ENCODE measurements around the gene ZNF638.

The ZNF638 gene

DNA sequence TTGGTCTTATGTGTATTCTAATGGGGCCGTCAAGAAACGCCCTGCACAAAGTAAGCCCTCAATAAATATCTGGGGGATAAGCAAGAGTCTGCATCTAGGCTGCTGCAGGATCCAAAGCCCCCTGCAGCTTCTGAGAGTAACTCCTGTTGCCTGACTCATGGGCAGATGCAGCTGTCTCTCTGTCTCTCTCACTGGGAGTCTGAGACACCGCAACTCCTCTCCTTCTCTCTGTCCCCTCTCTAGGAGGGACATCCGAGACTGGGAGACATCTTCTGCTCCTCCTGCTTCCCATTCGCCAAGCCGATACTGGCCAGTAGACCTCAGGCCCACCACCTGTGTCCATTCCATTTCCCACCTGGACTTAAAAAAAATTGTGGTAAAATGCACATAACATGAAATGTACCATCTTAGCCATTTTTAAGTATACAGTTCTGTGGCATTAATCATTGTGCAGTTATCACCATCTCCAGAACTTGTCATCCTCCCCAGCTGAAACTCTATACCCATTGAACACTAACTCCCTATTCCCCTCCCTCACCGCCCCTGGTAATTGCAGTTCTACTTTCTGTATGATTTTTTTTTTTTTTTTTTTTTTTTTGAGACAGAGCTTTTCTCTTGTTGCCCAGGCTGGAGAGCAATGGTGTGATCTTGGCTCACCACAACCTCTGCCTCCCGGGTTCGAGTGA lies 141.9 kb downstream of the ZNF638 start:
- DNase-seq (ENCODE audit: low read depth): no peak

DNA sequence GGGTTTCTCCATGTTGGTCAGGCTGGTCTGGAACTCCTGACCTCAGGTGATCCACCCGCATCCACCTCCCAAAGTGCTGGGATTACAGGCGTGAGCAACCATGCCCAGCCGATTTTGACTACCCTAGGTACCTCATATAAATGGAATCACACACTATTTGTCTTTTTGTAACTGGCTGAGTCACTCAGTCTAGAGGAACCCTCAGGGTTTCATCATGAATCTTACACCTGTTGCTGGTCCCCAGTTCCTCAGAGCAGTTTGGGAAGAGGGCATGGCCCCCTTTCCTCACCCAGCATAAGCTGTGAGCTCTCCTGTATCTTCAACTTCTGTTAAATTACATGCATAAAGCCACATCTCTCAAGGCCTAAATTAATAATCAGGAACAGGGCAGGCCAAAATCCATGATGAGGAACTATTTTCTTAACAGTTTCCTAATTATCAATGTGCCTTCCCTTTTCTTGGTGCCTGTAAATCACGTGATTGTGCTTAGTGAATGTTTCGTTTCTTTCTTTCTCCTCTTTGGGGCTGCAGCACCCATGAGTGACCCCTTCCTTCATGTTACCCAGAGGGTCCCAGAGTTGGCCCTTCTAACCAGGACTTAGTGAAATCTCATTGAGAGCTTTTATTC lies 142.6 kb downstream of the ZNF638 start:
- DNase-seq (ENCODE audit: low read depth): no peak

DNA sequence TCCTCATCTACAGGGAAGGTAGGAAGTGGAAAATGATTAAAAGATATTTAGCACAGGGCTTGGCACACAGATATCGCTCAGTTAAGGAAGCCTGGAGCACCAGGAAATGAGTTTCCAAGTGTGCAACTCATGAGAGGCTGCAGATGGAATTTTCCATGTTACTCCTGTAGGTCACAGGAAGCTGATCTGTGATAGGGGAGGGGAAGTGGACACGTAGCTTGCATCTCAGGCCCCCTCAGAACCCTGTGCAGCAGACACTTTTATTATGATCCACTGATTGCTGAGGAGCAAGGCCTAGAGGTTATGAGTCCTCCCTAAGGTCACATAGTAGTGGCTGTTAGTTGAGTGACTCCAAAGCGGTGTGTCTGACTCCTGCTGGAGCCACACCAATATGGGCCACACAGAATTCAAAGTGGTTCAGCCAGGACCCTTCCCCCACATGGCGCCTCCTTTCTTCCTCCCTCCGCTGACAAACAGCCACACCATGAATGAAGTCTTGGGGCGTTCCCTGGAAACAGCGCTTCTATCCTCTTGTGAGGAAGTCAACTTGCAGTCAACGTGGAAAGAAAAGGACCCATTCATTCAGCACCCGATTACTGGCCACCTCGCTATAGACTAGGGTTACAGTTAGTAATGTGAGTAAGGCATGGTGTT lies 143.3 kb downstream of the ZNF638 start:
- DNase-seq (ENCODE audit: low read depth): no peak

DNA sequence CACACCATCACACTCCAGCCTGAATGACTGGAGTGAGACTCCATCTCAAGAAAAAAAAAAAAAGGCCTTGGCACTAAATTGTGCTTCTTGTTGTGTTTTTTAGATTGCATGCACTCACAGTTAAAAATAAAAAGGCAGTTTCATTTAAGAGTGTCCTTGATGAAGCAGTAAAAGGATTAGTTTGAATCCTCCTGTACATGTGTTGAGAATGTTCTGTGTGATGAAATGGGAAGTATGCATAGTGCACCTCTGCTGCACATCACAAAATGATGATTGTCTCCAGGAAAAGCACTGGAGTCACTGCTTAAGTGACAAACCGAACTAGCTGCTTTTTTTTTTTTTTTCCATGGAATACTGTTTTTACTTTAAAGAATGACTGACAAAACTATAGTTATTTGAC lies 144.9 kb downstream of the ZNF638 start:
- DNase-seq (ENCODE audit: low read depth): no peak

DNA sequence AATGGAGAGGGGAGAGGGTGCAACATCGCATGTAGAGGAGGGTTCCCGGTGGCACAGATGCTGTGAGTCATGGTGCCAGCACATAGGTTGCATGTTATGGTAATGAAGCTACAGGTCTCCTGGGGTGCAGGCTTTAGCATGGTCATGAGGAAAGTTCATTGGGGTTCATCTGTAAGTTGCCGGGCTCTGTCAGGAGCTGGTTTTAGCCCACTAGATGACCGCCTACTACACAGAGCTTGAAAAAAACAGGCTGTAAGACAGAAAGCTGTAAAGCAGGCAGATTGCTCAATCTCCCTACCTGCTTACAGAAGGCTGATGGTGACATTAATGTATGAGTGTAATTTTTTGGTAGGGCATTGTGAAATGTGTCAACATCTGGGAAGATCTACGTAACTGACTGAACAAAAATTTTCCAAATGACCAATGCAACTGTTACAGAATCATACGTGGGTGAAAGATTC lies 145.7 kb downstream of the ZNF638 start:
- no peak for DNase-seq (ENCODE audit: low read depth)

DNA sequence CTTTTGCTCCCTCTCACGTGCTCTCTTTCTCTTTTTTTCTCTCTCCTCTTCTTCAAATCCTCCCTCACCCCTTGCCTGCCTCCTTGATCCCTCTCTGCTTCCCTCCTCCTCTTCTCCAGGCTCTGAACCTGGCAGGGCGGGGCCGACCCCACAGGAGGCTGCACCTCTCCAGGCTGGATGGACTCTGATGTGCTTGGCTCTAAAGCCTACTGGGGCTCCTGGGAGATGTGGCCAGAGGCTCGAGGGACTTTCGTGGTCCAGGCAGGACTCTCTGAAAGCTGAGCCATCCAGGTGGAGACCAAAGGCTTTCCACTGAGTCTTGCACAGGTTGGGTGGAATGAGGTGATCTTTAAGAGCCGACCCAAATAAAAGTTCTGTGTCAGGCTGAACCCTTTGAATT lies 147.2 kb downstream of the ZNF638 start:
- DNase-seq (ENCODE audit: low read depth): no peak

DNA sequence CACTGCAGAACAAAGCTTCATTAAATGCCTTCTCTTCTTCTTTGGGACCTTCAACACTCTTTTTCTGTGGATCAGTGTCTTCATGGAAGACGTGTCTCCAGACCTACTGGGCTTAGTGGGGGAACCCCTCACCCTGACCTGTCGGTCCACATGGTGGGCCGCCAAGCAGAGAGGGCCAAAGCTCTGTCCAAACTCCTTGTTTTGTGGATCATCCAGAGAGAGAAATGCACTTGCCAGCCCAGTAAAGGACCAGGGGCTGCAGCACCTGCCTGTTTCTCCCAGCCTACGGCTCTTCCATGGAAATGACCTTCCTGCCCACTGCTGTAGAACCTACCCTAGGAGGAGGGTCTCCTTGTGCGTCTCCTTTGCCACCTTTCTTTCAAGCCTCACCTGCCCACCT lies 147.7 kb downstream of the ZNF638 start:
- no peak for DNase-seq (ENCODE audit: low read depth)

DNA sequence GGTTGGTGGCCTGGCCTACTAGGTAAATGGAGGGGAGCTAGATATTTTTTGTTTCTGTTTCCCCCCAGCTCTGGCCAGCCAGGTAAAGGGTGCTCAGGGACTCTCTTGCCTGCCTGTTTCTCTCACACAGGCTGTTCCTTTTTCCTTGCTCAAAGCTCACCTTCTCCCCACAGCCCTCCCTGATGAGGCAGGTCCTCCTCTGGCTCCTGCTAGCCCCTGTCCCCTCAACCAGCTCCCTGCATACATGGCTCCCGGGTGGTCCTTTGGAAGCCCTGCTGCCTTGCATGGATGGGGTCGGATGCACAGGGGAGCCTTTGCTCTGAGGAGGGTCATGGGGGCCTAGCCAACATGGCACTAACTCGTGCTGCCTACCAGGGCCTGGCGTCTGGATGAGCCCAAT lies 149.5 kb downstream of the ZNF638 start:
- DNase-seq (ENCODE audit: low read depth): no peak

DNA sequence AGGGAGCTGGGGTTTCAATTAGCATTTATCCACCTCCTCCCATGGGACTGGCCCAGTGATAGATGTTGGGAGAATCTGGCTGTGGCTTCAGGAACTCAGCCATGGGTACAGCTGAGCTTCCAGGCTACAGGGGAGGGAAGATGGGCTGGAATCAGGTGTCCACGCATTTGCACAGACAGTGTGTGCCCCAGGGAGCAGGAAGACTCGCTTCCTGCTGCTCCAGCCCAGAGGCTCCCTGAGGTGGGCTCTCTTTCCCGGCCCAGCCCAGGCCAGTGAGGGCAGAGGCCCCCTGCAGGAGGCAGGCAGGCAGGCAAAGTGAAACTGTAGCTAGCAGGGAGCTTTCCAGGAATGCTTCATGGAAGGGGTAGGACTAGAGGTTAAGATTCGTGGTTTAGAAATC lies 150.5 kb downstream of the ZNF638 start:
- DNase-seq (ENCODE audit: low read depth): no peak

DNA sequence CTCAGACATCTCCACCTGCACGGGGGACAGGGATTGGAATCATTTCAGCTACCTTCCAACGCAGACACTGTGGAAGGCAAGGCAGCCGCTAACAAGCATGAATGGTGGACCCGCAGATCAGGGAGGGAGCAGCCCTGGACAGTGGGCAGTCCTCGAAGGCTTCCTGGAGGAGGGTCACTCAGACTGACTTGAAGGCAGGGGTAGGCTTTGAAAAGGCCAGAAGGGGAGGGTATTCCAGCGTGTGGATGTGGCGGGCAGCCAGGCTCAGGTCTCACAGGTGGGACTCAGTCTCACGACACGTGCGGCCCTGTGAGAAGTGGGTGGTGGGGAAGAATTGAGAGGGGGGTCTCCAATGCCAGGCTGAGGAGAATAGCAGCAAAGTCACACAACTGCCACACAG lies 151.7 kb downstream of the ZNF638 start:
- DNase-seq (ENCODE audit: low read depth): no peak

DNA sequence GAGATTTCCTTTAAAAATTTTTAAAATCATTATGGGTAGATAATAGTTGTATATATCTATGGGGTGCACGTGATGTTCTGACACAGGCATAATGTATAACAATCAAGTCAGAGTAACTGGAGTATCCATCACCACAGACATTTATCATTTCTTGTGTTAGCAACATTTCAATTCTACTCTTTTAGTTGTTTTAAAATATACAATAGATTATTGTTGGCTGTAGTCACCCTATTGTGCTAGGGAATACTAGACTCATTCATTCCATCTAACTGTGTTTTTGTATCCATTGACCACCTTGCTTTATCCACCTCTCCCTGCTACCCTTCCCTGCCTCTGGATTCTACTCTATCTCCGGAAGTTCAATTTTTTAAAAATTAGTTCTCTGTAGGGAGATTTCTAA lies 152.8 kb downstream of the ZNF638 start:
- DNase-seq (ENCODE audit: low read depth): no peak

Measured in non-pigmented ciliary epithelial cell (primary cell).